ENCODE data around the gene ANP32B.

Gene ANP32B

GRCh38 chr9:97978371-97979130 lies 4.6 kb upstream of the ANP32B start:
- H3K4me3 ChIP-seq (replicated peaks; ENCODE audit: low read depth, low read length), result no peak overlapping the region
- TF ChIP-seq, protein P1, sequence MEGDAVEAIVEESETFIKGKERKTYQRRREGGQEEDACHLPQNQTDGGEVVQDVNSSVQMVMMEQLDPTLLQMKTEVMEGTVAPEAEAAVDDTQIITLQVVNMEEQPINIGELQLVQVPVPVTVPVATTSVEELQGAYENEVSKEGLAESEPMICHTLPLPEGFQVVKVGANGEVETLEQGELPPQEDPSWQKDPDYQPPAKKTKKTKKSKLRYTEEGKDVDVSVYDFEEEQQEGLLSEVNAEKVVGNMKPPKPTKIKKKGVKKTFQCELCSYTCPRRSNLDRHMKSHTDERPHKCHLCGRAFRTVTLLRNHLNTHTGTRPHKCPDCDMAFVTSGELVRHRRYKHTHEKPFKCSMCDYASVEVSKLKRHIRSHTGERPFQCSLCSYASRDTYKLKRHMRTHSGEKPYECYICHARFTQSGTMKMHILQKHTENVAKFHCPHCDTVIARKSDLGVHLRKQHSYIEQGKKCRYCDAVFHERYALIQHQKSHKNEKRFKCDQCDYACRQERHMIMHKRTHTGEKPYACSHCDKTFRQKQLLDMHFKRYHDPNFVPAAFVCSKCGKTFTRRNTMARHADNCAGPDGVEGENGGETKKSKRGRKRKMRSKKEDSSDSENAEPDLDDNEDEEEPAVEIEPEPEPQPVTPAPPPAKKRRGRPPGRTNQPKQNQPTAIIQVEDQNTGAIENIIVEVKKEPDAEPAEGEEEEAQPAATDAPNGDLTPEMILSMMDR (IDR thresholded peaks at IDR 0.05; ENCODE audit: low read length, missing control alignments), result no peak
- no peak for DNase-seq (ENCODE audit: low read depth)

- H3K4me3 ChIP-seq (replicated peaks; ENCODE audit: low read depth, low read length), result no peak overlapping the region
- TF ChIP-seq, protein P1 (IDR thresholded peaks at IDR 0.05; ENCODE audit: low read length, missing control alignments), result no peak
- no peak for DNase-seq (ENCODE audit: low read depth)
Observed at GRCh38 chr9:97979788-97980478, 3.2 kb upstream of the ANP32B start.

DNA sequence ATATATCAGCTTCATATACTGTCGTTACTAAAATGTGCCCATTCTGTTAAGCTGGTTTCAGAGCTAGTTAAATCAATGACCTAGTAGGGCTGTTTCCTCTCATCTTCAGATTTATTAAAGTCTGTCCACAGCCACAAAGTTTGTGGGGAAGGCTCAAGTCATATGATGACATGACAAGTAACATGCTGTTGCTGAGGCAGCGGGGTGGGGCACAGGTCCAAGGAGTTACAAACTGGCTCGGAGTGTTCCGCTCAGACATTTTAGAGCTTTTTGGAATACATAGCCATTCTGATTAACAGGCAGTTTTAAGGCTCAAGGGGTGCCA lies 2.7 kb upstream of the ANP32B start:
- TF ChIP-seq, protein P1 (IDR thresholded peaks at IDR 0.05; ENCODE audit: low read length, missing control alignments), result no peak

DNA sequence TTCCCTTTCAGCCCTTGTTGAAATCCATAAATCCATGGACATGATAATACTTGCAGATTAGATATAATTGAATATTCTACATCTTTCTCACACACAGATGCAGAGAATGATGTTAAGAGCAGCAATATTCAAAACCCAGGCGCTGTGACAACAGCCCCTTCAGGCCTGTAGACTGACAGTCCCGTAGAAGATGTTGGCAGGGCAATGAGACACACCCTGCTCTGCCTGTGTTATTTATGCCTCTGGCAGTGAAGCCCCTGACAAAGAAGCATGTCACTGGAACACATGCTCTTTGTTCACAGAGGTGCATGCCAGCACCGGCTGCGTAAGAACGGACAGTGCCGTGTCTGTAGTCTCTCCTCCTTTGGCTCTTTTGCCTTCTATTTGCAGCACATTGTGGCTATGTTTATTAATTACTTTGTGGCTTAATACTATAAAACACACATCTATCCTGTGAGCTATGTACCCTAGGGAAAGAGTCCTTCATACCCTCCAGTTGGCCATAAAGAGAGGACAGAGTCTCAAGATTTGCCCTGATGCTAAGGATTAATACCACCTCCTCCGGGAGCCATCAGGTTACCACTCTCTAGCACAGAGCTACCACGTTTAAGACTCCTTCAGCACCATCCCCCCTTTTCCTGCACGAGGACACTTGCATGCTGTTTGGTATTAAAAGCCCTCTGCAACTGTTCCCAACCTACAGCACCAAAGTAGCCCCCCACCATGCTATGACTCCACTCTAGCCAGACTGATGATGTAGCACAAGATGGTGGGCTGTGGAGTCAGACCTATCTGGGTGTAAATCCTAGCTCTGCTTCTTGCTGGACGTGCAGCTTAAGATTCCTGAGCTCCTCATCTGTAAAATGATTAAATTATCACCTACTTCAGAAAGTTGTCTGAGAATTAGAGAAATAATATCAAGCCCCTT lies 2.0 kb upstream of the ANP32B start:
- DNase-seq (ENCODE audit: low read depth), result no peak
- TF ChIP-seq, protein P1 (IDR thresholded peaks at IDR 0.05; ENCODE audit: low read length, missing control alignments), result no peak
- H3K4me3 ChIP-seq (replicated peaks; ENCODE audit: low read depth, low read length), result no peak overlapping the region

More for the DNA sequence above, 2.7 kb upstream of the ANP32B start:
- no peak for DNase-seq (ENCODE audit: low read depth)
- H3K4me3 ChIP-seq (replicated peaks; ENCODE audit: low read depth, low read length), result no peak overlapping the region

GRCh38 chr9:97981846-97982682 lies 1.1 kb upstream of the ANP32B start:
- peak overlapping the region; percentile 85 for H3K4me3 ChIP-seq (replicated peaks; ENCODE audit: low read depth, low read length)

More at GRCh38 chr9:97981846-97982682, 1.1 kb upstream of the ANP32B start:
- no peak for DNase-seq (ENCODE audit: low read depth)
- TF ChIP-seq, protein P1 (IDR thresholded peaks at IDR 0.05; ENCODE audit: low read length, missing control alignments), result no peak
